T1000 (cell line): Measurements from ENCODE around the gene SPHK1.
A peak's percentile ranks its signal among the peaks of the same experiment; 100 is the strongest.

ENCODE experiments used
- DNase-seq: peaks from one replicate; lab custom pipeline; 2025; ENCODE audit warnings: mixed read lengths; lab: John Stamatoyannopoulos, UW

The SPHK1 gene

DNA sequence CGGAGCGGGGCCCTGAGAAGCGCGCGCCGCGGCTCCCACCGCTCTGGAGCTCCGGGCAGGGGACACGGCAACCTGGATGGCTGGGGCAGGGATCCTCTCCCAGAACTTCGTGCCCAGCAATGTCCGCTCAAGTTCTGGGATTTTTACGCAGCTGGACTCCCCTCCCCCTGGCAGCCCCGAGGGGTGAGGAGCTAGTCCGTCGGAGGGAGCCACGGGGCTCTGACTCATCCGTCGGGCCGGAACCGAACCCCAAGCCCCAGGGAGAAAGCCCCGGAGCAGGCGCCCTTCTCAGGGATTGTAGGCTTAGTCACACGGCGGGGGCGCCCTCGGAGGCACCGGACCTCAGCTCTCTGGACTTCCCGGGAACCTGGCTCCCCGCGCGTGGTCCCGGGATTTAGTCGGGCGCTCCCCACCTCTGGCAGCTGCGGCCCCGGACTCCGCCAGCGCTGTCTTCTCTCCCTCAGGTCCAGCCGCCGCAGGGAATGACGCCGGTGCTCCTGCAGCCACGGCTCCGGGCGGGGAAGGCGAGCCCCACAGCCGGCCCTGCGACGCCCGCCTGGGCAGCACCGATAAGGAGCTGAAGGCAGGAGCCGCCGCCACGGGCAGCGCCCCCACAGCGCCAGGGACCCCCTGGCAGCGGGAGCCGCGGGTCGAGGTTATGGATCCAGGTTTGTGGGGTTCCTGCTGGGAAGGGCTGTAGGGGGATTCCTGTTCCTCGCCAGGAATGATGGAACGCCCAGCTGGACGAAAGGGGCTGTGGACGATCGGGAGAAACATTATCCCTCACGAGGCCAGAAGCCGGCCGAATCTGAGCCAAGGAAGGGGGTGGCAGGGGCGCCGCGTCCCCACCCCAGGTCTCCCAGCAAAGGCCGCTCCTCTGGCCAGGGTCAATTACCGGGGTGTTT, 830 bp downstream of the SPHK1 start:
- DNase-seq = peak; percentile 44

DNA sequence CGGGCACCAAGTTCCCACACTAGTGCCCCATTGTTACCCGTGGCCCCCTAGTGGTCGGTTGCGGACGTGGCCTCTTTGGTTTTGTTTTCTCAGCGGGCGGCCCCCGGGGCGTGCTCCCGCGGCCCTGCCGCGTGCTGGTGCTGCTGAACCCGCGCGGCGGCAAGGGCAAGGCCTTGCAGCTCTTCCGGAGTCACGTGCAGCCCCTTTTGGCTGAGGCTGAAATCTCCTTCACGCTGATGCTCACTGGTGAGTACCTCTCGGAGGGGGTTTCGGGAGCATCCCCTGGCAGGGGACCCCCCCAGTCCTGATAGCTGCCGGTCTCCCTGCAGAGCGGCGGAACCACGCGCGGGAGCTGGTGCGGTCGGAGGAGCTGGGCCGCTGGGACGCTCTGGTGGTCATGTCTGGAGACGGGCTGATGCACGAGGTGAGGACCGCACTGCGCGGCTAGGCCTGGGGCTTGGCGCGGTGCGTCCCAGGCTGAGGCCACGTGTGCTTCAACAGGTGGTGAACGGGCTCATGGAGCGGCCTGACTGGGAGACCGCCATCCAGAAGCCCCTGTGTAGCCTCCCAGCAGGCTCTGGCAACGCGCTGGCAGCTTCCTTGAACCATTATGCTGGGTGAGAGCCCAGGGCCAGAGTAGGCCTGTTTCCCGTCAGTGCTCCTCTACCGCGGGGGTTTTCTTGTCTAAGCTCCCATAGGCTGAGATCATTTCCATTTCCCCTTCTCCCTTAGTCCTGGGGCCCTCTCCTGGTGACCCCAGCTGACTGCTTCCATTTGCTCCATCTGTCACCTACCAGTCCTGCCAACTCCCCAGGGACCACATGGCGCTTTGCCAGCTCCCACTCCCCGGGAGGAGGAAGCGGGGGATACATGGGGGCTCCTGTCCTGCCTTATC, 1.7 kb downstream of the SPHK1 start:
- peak; percentile 76 for DNase-seq

DNA sequence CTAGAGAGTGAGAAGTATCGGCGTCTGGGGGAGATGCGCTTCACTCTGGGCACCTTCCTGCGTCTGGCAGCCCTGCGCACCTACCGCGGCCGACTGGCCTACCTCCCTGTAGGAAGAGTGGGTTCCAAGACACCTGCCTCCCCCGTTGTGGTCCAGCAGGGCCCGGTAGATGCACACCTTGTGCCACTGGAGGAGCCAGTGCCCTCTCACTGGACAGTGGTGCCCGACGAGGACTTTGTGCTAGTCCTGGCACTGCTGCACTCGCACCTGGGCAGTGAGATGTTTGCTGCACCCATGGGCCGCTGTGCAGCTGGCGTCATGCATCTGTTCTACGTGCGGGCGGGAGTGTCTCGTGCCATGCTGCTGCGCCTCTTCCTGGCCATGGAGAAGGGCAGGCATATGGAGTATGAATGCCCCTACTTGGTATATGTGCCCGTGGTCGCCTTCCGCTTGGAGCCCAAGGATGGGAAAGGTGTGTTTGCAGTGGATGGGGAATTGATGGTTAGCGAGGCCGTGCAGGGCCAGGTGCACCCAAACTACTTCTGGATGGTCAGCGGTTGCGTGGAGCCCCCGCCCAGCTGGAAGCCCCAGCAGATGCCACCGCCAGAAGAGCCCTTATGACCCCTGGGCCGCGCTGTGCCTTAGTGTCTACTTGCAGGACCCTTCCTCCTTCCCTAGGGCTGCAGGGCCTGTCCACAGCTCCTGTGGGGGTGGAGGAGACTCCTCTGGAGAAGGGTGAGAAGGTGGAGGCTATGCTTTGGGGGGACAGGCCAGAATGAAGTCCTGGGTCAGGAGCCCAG, 2.8 kb downstream of the SPHK1 start:
- no peak for DNase-seq

DNA sequence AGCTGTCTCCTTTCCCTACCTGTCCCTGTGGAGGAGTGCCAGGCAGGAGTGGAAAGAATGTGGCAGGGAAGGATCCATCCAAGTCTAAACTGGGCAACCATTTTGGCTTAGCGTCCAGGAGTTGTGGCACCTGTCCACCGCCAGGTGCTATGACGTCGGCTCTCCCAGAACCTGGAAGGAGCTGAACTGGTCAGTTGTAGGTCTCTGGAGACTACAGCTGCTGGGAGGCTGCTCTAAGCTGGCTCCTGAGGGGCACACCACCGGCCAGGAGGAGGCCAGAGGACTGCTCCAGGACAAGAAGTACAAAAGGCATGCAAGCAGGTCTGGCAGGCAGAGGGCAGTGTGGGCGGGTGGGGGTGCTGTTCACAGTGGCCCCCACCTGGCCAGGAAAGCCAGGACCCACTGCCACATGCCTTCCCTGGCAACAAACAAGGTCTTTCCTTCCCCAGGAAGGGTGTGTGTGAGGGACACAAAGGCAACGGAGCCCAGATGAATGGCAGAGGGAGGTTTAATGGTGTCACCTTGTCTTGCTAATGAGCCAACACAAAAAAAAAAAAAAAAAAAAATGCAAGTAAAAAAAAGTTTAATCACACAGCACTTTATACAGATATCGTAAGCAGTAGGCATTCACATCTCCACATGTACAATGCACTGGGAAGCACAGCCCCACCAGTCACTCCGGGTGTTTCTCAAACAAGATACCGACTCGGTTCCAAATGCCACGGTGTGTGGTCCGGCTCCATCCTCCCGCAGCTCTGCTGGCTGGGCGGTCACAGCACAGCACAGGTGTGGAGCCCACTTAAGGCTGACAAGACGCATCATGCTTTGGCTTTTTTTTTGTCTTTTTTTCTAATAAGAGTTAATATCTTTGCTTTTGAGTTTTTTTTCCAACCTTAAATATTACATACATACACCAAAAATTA, 4.8 kb downstream of the SPHK1 start:
- no peak for DNase-seq

DNA sequence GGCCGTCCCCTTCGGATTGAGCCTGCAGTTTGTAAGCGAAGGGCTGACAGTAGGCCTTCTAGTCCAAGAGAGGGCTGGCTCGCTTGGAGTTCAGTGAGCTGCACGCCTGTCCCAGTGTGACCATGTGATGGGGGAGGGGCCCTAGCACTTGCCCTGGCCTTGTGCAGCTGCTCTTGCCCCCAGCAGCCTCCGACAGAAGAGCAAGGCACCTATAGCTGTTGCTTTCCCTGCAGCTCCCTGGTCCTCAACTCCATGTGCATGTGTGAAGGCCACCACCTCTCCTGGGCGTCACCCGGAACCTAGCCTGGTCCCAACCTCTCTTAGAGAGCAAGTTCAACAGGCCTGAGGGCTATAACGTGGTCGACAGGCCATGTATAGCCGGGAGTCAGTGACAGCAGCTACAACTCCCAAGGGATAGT, 5.6 kb downstream of the SPHK1 start:
- DNase-seq = no peak

DNA sequence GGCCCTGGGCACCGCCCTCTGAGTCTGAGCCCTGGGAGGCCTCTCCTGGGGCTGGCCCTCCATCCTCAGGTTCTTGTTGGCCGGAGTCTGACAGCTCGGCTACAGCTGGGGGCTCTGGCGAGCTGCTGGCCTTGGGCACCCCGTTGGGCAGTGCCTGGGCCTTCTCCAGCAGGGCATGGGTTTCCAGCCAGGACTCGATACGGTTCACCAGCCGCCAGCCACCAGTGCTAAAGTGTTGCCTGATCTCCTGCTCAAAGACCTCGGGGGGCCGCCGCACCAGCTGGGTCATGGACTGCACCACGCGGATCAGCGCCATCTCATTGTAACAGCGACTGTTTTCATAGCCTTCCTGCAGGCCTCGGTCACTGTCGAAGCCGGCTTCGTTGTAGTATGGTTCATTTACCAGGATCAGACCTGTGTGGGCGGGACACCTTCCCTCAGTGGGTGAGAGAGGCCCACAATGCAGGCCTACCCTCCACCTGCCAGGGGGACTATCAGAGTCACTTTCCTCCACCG, 6.8 kb downstream of the SPHK1 start:
- no peak for DNase-seq

DNA sequence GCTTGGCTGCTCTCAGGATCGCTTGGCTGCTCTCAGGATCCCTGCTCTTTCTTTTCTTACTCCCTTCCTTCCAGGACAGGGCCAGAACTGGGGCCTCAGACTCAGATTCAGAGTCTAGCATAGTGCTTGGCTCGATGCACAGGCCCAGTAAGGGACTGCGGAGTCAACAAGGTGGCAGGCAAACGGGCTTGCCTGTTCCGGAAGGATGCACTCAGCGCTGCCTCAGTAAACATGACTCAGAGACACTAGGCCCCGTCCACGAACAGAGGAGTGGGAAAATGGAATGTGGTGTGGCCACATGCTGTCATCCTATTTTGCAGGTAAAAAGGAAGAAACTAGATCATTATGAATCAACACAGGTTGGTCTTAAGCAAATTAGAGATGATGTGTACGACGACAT, 9.8 kb downstream of the SPHK1 start:
- DNase-seq = no peak

DNA sequence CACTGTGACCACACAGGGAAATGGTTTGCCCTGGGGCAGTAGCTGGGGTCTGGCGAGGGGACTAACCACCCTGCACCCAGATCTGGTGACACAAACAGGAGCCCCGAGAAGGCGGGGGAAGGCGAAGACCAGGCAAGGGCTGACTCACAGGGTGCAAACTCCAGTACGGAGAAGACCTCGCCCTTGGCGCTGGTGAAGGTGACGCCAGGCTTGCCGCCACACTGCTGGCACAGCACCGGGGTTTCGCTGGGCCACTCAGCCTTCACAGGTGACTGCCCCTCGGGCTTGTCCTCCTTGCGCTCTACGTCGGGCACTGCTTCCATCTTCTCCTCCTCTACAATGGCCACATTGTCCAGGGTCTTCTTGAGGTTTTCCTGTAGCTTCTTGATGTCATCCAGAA, 11.6 kb downstream of the SPHK1 start:
- no peak for DNase-seq

DNA sequence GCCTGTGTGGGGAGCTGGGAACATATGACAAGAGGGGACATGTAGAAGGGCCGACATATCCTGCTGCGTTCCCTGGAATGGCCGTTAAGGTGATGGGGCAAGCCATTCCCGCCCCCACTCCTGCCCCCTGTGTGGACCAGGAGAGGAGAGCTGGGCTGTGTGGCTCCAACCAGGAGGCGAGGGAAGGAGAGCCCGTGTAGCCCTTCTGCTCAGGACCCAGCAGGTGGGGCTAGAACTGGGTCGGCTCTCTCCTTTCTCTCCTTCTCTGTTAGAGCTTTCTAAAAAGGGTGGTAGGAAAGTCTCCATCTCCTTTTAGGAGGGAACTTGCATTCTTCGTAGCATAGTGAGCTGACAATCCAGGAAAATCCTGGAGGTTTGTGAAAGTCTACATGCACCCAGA, 12.8 kb downstream of the SPHK1 start:
- no peak for DNase-seq

DNA sequence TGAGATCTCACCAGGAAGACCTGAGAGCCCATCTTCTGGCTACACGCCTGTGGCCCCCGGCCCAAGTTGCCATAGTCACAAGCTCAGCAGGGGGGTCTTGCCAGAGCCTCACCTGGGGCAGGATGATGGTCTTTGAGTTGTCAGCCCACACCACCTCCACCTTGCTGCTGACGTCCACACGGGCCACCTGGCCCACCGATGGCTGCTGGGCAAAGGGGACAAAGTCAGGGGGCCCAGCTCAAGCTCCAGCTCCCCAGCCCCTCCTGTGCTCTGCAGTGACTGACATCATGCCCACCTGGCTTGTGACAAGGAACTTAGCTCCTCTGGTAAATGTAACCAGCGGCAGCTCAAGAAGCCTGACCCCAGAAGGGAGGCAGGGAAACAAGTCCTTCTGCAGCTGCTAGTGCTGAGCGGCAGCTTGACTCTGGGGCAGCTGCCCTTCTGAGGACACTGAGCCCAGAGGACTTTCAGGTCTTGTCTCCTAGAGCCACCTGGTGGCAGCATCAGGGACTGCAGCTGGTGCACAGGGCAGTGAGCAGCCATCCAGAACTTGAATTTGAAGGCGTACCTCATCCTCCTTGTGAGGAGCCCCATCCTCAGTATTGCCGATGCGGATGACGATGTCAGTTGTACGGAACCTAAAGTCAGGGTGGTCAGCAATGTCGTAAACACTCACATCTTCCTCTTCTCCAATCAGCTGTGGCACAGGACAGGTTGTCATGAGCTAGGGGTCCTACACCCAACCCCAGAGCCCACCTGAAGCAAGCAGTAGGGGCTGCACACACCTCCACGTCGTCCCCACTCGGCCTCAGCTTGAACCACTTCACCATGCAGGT, 13.5 kb downstream of the SPHK1 start:
- peak; percentile 65 for DNase-seq

DNA sequence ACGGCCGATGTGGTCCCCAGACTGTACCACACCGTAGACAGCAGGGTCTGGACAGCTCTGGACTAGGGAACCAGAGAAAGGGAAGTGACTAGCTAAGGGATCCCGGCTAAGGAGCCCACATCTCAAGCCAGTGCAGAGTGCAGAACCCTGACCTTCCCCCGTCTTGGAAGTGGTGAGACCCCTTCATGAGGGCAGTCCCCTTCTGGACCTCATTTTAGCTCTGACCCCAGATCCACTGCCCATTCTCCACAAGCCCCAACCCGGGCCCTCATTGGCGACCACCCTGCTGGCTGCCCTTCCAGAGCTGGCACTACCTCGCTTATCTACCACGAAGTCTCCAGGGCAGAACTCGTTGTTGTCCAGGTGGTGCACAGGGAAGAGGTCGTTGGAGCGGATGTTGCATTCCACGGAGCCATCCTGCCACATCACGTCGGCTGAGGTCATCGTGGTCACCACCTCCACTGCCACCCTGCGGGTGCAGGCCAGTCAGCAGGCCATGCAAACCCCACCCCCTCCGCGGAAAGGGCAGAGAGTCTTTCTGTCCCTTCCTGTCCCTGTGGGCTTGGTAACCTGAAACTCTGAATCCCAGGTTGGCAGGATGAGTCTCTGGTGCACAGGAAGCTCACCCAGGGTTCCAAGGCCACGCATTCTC, 14.2 kb downstream of the SPHK1 start:
- no peak for DNase-seq

DNA sequence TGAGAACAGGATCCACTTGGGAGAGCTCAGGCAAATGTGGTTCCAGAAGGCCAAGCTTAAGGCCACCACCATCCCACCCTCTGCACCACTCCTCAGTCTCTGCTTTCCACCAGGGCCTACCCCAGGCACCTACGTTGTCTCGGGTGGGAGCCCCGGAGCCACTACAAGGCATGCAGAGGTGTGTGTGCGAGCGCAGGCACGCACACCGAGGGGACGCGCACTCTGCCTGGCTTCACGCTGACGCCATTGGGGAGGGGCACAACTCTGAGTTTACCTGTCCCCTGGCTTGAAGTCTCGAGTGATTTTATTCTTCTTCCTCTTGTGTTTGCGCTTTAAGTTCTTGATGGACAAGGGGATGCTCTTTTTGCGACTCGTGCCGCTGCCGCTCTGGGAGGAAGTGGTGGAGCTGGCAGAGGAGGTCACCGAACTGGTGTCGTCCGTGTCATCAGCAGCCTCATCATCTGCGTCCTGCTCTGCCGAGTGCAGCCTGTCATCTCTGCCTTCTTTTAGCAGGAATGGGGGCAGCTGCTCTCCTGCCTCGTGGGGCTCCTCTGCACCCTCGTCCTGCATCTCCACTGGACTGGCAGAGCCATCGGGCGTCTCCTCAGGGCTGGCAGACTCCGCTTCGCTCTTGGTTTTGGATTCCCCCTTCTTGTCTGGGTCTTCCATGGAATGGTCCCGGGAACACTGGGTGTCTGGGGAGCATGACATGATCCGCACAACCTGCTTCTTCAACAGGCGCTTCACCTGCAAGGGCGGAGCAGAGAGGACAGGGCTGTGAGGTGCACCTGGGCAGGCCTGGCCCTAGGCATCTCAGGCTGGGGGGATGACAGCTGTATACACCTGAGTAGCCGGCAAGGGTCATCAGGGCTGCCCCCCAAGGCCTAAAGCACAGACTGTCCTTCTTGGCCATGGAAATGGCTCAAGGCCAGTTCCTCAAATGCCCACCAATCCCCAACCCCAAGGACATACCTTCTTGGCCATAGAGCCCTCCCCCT, 15.1 kb downstream of the SPHK1 start:
- no peak for DNase-seq

DNA sequence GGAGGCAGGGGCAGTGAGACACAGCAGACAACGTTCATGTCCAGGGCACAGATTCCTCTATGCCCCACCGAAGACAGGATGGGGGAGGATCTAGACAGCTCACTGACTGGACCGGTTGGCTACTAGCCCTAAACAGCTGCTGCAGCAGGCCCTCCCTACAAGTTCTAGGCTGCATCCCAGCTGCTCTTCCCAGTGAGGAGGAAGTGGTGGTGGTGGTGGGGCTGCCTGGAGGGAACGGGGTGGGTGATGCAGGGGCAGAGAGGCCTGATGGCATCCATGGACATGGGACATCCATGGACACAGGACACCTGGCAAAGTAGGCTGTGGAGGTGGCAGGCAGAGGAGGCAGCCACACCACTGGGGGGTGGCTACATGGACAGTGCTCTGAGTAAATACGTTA, 18.3 kb downstream of the SPHK1 start:
- DNase-seq = no peak

DNA sequence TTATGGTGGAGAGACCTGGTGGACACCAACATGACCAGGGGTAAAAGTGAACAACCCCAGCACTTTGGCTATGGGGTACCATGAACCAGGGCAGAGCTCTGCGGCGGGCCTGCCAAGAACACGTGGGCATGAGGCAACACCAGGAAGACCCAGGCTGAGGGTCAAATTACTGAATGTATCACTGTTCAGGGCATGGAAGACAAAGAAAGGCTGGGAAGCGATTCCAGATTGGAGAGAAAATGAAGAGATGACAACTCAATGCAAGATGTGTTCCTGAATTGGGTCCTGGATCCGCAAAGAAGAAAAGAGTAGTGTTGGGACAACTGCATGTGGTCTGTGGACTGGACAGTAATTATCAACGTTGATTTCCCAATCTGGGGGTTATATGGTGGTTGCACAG, 19.8 kb downstream of the SPHK1 start:
- no peak for DNase-seq

DNA sequence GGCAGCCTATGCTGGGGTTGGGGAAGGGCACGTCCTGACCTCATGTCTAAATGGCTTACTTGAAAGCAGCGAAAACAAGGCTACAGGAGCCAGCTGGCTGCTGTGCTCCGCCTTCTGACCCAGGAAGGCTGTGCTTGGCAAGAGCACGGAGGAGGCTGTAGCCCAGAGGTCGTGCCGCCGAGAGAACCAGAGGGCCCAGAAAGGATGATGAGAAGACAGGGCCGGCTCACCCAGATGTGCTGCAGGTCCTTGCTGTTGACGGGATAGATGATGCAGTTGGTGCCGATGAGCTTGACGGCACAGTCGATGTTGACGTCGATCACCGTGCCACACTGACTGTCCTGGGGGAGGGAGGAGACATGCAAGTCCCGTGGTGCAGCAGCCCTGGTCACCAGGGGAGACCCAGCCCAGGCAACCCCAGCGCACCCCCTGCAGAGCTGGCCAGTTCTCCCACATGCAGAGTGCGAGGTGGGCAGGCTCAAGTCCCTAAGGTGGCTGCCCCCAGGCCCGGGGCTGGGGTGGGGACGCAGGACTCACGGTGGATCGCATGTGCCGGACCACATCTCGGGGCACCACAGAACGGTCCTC, 20.7 kb downstream of the SPHK1 start:
- no peak for DNase-seq

DNA sequence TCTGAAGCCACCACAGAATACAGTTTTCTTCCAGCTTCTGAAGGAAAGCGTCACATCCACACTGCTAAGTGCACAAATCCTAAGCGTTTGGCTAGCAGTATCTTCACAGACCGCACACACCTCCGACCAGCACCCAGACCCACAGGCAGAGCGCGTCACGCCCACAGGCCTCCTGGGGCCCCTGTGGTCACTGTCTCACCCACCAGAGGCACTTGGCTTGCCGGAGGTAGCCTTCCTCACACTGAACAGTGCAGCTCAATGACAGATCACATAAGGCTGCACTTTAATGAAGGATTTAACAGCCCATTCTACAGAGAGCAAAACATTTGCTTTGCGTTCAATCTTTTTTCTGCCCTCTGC, 21.2 kb downstream of the SPHK1 start:
- no peak for DNase-seq

DNA sequence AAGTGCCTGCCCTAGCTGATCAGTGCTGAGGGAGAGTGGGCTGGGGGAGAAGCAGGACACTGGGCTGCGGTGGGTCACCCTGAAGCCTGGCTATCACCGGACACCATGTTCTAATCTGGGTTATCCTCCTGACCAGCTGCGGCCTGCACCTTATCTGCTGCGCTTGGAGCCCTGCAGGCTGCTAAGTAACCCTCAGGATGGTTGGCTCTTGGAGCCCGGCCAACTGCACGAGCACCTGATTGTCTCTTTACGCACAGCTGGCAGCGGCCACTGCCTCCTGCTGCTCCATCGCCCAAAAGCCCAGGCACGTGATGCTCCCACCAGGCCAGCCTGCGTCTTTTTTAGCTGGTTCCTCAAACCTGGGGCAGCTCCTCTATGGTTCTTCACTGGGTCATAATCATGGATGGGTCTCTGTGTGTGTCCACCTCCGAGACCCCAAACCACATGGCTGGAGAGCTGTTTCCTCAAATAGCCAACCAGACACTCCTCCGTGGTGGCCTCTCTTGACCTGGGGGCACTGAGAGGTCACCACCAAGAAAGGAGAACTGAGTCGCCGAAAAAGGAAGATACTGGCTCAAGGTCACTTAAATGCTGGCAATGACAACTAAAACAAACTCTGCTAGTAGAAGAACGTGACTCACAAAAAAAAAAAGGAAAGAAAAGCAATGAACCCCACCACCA, 21.7 kb downstream of the SPHK1 start:
- DNase-seq = no peak
